ENCODE data around the gene LRP3. TPM values are rescaled to one million over a fixed set of nuclear protein-coding genes. Genes with fewer than 3 reads are reported as not detected.

The LRP3 gene
- total and polyA plus RNA-seq, 2 of the 13 experiments (the other 11 are each of a cell fraction or from before 2014, with no cell fraction given): 17.6 to 51.6 TPM

GRCh38 chr19:33247441-33247819 lies 53.3 kb downstream of the LRP3 start (continued):
- TF ChIP-seq SNRNP70 (IDR thresholded peaks at IDR 0.05; ENCODE audit: low read depth, low read length): no peak
- TF ChIP-seq MED13 (CRISPR knock-in tag; IDR thresholded peaks at IDR 0.05): no peak
- no peak for TF ChIP-seq SOX5 (CRISPR knock-in tag; IDR thresholded peaks at IDR 0.05; ENCODE audit: borderline replicate concordance)
- TF ChIP-seq ZNF501 (CRISPR knock-in tag; IDR thresholded peaks at IDR 0.05): no peak
- no peak for TF ChIP-seq SMYD3 (CRISPR knock-in tag; IDR thresholded peaks at IDR 0.05)
- TF ChIP-seq SRSF9 (IDR thresholded peaks at IDR 0.05; ENCODE audit: borderline replicate concordance, insufficient read depth, low read depth, low read length, poor library complexity, severe bottlenecking): no peak
- TF ChIP-seq XRCC5 (optimal IDR thresholded peaks at IDR 0.05; ENCODE audit: low read length): no peak
- TF ChIP-seq HOXA3 (CRISPR knock-in tag; IDR thresholded peaks at IDR 0.05): peak; percentile 77; the same call in 1 of the 2 replicates
- TF ChIP-seq NFYB (CRISPR knock-in tag; IDR thresholded peaks at IDR 0.05): no peak
- TF ChIP-seq MYC (CRISPR knock-in tag; IDR thresholded peaks at IDR 0.05; ENCODE audit: borderline replicate concordance): peak; percentile 27; the same call in 1 of the 2 replicates
- TF ChIP-seq PAX8 (CRISPR knock-in tag; IDR thresholded peaks at IDR 0.05; ENCODE audit: borderline replicate concordance): no peak
- TF ChIP-seq TBX3 (IDR thresholded peaks at IDR 0.05; ENCODE audit: borderline replicate concordance): no peak
- TF ChIP-seq SAFB2 (CRISPR knock-in tag; IDR thresholded peaks at IDR 0.05; ENCODE audit: borderline replicate concordance, low read depth): no peak
- peak; percentile 11 for TF ChIP-seq TEAD3 (CRISPR knock-in tag; optimal IDR thresholded peaks at IDR 0.05; ENCODE audit: borderline replicate concordance)
- TF ChIP-seq NFIB (CRISPR knock-in tag; IDR thresholded peaks at IDR 0.05; ENCODE audit: borderline replicate concordance): no peak
- no peak for TF ChIP-seq ZNF496 (CRISPR knock-in tag; IDR thresholded peaks at IDR 0.05; ENCODE audit: insufficient replicate concordance)
